A549 treated with AZD9567 at 1 μM for 4 hours (cell line): Measurements from ENCODE around the gene PRR12. TPM values are rescaled to one million over a fixed set of nuclear protein-coding genes. Genes with fewer than 3 reads are reported as not detected.

Source experiments
- total RNA-seq: library from RNA; stranded (reverse); fragments of 200-300 nt; extraction: Qiagen RNA extraction; gene quantifications from 5 replicates; pipeline ENCODE4 v1.2.3, GENCODE V29; 2022; ENCODE audit not compliant: insufficient read depth

Gene PRR12, protein sequence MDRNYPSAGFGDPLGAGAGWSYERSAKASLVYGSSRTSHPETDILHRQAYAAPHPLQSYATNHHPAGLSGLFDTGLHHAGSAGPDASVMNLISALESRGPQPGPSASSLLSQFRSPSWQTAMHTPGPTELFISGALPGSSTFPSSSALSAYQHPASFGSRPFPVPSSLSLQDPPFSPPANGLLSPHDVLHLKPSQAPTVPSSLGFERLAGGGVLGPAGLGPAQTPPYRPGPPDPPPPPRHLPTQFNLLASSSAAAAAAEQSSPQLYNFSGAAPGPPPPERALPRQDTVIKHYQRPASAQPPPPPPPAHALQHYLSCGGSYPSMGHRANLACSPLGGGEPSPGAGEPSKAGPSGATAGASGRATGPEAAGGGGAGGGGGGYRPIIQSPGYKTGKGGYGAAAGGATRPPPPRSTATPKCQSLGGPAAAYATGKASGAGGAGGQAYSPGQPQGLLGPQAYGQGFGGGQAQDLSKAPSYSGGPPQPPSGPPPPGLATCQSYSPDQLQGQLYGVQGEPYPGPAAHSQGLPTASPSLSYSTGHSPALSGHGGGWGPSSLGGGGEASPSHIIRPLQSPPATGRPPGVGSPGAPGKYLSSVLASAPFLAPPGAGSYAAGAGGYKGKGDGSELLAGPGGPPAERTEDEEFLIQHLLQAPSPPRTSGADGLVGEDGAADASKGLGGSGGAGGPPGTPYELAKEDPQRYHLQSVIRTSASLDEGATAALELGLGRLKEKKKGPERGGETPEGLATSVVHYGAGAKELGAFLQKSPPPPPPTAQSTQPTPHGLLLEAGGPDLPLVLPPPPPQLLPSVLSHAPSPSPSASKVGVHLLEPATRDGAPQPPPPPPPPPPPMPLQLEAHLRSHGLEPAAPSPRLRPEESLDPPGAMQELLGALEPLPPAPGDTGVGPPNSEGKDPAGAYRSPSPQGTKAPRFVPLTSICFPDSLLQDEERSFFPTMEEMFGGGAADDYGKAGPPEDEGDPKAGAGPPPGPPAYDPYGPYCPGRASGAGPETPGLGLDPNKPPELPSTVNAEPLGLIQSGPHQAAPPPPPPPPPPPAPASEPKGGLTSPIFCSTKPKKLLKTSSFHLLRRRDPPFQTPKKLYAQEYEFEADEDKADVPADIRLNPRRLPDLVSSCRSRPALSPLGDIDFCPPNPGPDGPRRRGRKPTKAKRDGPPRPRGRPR (N-terminal part only)
- 21.3 to 31.8 TPM (median 29.3 TPM) in 5 replicates for total RNA-seq

DNA sequence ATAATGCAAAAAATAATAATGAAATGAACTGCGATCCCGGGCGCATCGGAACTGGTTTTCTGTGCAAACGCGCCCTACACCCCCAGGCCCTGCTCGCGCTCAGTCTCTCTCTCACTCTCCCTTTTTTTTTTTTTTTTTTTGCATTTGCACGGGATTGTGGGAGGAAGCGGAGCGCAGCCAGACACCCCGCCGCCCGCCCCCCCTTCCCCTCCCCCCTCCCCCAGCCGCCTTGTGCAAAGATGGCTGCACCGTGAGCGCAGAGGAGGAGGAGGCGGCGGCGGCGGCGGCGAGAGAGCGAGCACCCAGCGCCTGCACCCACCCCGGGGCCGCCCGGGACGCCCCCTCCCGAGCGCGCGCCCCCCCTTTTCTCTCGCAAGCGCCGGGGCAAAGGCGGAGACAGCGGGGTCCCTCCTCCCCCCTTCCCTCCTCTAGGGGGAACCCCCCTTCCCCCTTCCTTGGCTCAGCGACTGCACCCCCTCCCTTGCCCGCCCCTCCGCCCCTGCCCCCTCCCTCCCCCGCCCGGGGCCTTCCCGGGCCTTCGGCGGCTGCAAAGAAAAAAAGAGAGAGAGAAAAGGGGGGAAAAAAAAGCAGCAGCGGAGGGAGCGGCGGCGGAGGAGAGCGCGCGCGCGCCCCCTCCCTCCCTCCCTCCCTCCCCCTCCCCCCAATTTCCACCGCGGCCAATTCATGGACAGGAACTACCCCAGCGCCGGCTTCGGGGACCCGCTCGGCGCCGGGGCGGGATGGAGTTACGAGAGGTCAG is at the start of gene PRR12:
Gene PRR12, plus strand, starts transcription at position 212 of the 760 bp plus-strand sequence. Its CDS starts 473 bp downstream, at position 685.

DNA sequence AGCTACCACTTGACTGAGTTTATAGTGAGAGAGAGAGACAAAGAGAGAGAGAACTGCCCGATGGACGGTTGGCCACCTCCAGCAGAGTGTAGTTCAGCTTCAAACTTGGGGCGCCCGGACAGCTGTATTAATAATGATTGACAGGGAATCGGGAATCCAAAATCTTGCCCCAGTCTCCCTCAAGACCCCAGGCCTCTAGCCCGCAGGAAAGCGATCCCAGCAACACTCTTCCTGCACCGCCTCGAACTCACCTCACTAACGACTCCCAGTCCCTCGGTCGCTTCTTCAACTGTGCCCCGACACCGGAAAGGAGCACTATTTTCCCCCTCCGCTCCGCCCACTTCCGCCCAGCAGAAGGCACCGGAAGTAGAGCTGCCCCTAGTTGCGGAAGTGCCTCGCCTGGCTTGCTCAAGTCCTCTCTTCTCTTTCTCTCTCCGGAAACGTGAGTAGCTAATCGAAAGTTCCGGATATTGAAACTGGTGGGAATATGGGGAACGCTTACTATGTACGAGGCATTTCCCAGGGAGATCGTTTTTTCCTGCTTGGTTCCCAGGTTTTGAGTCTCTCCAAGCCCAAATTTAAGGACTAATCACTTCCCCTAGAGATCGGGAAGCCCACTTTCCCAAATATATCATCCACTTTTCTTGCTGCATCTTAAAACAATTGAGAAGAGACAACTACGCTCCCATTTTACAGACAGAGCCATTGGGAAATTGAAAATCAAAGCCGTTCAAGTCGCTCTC is 10.5 kb upstream of the PRR12 start, which contains the start of gene NOSIP:
Gene NOSIP, minus strand, starts transcription at position 293 of the 743 bp plus-strand sequence. CDS start 19,865 bp downstream, outside the sequence.

DNA sequence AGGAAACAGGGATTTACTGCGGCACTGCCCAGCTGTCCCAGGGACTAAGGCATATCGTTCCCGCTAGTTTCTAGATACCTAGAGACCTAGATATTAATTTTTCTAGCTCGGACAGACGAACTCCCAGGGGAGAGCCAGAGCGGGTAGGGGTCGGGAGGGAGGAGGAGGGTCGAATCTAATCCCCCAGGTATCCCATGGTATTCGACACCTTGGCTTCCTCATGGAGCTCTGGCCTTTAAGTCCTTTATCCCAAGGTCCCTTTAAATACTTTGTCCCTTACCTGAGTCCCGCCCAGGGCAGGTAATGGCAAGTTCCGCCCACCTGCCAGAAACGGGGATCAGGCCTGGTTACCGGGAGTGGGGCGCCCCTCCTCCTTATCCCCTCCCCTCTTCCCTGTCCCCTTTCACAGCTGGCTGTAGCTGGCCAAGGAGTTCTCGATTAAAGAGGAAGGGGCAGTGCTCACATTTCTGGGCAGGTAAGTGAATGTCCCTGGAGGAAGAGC is 9.9 kb upstream of the PRR12 start, which contains the start of gene PRRG2:
Gene PRRG2, plus strand, starts transcription at position 310 of the 502 bp plus-strand sequence. CDS start 1,904 bp downstream, outside the sequence.

DNA sequence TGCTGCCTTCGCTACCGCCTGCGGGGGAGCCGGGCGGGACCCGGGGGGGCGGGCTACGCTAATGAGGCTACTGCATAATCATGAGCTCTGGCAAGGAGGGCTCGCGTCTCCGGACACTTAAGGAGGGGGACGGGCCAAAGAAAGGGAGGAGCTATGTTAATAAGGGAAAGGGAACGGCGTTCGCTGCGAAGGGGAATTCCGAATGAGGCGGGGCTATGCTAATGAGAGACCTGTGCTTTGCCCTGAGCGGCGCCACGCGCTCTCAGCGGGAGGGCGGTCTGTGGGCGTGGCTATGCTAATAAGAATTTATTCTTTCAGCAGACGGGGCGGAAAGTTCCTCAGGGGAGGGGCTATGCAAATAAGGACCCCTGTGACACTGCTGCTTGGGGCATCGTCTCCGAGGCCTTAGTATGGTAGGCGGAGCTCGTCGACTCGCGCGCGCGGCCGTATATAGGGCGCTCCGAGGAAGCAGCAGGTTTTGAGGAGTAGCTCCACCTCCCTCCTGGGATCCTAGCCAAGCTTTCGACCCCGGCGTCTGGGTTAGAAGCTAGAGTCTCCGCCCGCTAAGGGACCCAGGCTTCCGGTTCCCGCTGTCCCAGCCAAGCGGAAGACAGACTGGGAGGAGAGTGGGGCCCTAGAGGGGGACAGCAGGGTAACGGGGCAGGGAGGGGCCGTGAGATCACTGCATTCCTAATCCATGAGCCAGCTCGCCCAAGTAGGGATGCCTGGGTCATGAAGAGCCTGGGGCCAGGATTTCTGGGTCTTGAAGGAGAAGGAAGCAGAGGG is 49.3 kb downstream of the PRR12 start, which contains the start of gene RRAS:
Gene RRAS, minus strand, starts transcription at position 31 of the 786 bp plus-strand sequence. CDS start 45 bp downstream, outside the sequence.

DNA sequence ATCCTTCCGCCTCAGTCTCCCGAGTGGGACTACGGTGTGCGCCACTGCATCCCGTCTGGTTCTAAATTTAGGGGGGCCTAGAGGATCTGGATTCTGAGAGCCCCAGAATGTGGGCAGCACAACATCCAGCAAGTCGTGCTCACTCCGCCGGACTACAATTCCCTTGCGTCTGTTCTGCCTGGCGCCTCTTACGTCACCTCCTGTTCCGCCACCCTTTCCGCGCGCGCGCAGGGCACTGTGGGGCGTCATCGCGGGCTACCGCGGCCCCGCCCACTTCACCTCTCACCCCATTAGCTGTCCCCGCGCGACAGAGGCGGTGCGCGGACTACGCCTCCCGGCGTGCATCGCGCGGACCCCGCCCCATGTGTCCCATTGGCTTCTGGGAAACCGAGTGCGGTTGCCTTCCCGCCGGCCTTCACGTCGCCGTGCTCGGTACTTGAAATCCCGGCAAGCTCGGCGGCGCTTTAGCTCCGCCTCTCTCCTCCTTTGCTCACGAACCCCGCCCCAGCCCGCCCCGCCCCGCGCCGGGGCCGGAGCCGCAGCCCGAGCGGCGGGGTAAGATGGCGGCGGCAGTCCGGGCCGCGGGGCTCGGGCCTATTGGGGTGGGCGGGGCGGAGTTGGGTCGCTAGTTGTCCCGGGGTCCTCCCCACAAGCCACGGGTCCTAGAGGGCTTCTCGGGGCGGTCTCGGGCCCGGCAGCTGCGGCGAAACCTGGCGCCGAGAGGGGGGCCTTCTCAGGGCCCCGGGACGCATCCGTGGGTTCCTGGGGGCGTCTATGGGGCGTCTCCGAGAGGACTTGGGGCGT is 50.9 kb downstream of the PRR12 start, which contains the start of gene SCAF1:
Gene SCAF1, plus strand, starts transcription at position 522 of the 804 bp plus-strand sequence. CDS start 2,818 bp downstream, outside the sequence.

DNA sequence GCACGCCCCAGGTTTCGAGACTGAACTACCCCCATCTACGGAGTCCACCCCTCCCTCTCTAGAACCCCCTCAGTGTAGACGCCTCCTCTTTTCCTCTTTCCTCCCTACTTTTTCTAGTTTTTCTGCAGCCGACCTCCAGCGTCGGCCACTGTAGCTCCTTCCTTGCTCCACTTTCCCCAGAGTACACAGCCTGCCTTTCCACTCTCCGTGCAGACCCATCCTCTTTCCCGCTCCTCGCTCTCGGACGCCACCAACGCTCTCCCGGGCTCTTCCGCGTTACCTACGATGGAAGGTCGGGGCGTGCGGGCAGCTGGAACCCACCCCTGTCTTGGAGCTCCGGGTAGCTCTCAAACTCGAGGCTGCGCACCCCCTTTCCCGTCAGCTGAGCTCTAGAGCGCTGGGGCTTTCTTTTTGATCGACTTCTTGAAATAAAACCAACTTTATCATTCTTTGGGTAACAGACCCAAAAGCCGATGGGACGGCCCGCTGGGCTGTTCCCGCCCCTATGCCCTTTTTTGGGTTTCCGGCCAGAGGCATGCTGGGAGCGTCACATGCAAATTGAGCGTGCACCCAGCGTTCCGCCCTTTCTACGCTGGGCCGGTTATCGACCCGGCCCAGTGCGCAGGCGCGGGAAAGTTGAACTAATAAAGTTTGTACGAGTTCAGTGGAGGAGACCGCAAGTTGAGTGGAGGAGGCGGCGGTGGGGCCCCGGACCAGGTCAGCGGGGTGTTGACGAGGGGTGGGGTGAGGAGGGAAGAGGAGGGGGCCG is 74.6 kb downstream of the PRR12 start, which contains the start of the genes BCL2L12 and IRF3:
Gene BCL2L12, plus strand, starts transcription at position 583 of the 769 bp plus-strand sequence. CDS start 760 bp downstream, outside the sequence.
Gene IRF3, minus strand, starts transcription at position 507 of the 769 bp plus-strand sequence. CDS start 1,019 bp downstream, outside the sequence.

Other genes starting within 250 kb of the PRR12 start
- gene TEAD2, start 228.8 kb upstream of the PRR12 start, total RNA-seq: 13.2 to 33.0 TPM (median 16.2 TPM) in 5 replicates
- gene DKKL1, start 227.3 kb upstream of the PRR12 start, total RNA-seq: 0.50 to 0.55 TPM (median 0.53 TPM) in 4 of 5 replicates, not detected in the other
- 0.20 TPM in 1 of 5 replicates, not detected in the others for gene KASH5, start 202.9 kb upstream of the PRR12 start, total RNA-seq
- not detected in 5 replicates for gene PTH2, start 167.7 kb upstream of the PRR12 start, total RNA-seq
- gene GFY, start 165.8 kb upstream of the PRR12 start, total RNA-seq: 0.12 to 0.19 TPM (median 0.15 TPM) in 4 of 5 replicates, not detected in the other
- 0.63 to 3.0 TPM (median 0.82 TPM) in 5 replicates for gene SLC17A7, start 149.7 kb upstream of the PRR12 start, total RNA-seq
- 66.4 to 97.1 TPM (median 93.3 TPM) in 5 replicates for gene PIH1D1, start 139.4 kb upstream of the PRR12 start, total RNA-seq
- gene ALDH16A1, start 138.0 kb upstream of the PRR12 start, total RNA-seq: 13.4 to 27.9 TPM (median 27.3 TPM) in 5 replicates
- 0.89 to 1.6 TPM (median 1.1 TPM) in 4 of 5 replicates, not detected in the other for gene FLT3LG, start 117.0 kb upstream of the PRR12 start, total RNA-seq
- 3,480 to 4,206 TPM (median 3,972 TPM) in 5 replicates for gene RPL13A, start 103.6 kb upstream of the PRR12 start, total RNA-seq
- 3,818 to 4,072 TPM (median 3,919 TPM) in 5 replicates for gene RPS11, start 94.7 kb upstream of the PRR12 start, total RNA-seq
- gene FCGRT, start 78.5 kb upstream of the PRR12 start, total RNA-seq: 22.8 to 30.5 TPM (median 30.2 TPM) in 5 replicates
- 1.8 to 4.0 TPM (median 2.4 TPM) in 5 replicates for gene RCN3, start 63.2 kb upstream of the PRR12 start, total RNA-seq
- gene NOSIP, start 10.6 kb upstream of the PRR12 start, total RNA-seq: 82.3 to 118 TPM (median 113 TPM) in 5 replicates
- gene PRRG2, start 9.9 kb upstream of the PRR12 start, total RNA-seq: 0.71 to 1.0 TPM (median 0.86 TPM) in 4 of 5 replicates, not detected in the other
- gene RRAS, start 49.0 kb downstream of the PRR12 start, total RNA-seq: 70.6 to 148 TPM (median 141 TPM) in 5 replicates
- 39.7 to 68.6 TPM (median 64.4 TPM) in 5 replicates for gene SCAF1, start 51.0 kb downstream of the PRR12 start, total RNA-seq
- 92.2 to 110 TPM (median 99.0 TPM) in 5 replicates for gene IRF3, start 74.7 kb downstream of the PRR12 start, total RNA-seq
- 71.8 to 79.2 TPM (median 75.2 TPM) in 5 replicates for gene BCL2L12, start 74.8 kb downstream of the PRR12 start, total RNA-seq
- gene PRMT1, start 86.1 kb downstream of the PRR12 start, total RNA-seq: 414 to 496 TPM (median 439 TPM) in 5 replicates
- gene ADM5, start 98.4 kb downstream of the PRR12 start, total RNA-seq: 3.6 to 6.2 TPM (median 5.7 TPM) in 5 replicates
- 5.0 to 13.7 TPM (median 11.4 TPM) in 5 replicates for gene CPT1C, start 99.9 kb downstream of the PRR12 start, total RNA-seq
- not detected in 5 replicates for gene TSKS, start 172.1 kb downstream of the PRR12 start, total RNA-seq
- gene AP2A1, start 175.8 kb downstream of the PRR12 start, total RNA-seq: 55.3 to 61.9 TPM (median 56.1 TPM) in 5 replicates
- 12.6 to 14.5 TPM (median 13.6 TPM) in 5 replicates for gene FUZ, start 222.1 kb downstream of the PRR12 start, total RNA-seq
- 57.3 to 69.4 TPM (median 66.8 TPM) in 5 replicates for gene MED25, start 227.1 kb downstream of the PRR12 start, total RNA-seq